NCI-H128 (cell line): ENCODE data around the gene DNAH7.

Experiments used
- DNase-seq: peaks from one replicate; lab custom pipeline; 2025; ENCODE audit not compliant: unreplicated experiment; lab: John Stamatoyannopoulos, UW

Gene DNAH7

DNA sequence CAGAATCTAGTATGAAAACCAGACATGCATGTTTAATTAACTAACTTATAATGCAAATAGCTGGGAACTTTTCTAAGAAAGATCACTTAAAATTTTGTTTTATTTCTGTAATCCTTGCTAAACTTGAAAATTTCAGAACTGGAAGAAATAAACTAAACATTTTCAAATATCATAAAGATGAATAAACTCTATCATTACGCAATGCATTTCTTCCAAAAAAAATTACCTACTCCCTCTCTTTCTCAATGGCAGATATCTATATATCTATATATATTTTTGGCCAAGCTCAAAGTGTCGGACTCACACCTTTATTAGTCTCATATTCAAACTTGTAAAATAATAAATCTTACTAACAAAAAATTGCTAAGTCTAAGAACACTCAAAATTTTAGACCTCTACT is 253.6 kb downstream of the DNAH7 start:
- DNase-seq = no peak

DNA sequence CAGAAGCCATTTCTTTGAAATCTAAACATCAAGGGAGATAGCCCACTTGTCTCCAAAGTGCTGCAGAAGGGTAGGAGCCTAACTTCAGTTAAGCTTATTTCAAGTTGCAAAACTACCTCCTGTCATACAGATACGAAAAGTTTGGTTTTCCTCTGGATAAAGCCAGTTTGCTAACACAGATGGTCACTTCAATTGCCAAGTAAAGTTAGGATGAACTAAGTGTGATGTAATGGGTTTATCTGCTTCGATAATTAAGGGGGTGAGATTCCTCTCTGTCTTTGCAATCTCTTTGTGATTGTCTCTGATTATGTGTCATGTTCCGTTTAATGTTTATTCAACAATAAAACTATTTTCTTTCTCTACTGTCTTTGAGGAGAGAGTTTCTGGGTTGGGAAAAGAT is 255.2 kb downstream of the DNAH7 start:
- DNase-seq = no peak

DNA sequence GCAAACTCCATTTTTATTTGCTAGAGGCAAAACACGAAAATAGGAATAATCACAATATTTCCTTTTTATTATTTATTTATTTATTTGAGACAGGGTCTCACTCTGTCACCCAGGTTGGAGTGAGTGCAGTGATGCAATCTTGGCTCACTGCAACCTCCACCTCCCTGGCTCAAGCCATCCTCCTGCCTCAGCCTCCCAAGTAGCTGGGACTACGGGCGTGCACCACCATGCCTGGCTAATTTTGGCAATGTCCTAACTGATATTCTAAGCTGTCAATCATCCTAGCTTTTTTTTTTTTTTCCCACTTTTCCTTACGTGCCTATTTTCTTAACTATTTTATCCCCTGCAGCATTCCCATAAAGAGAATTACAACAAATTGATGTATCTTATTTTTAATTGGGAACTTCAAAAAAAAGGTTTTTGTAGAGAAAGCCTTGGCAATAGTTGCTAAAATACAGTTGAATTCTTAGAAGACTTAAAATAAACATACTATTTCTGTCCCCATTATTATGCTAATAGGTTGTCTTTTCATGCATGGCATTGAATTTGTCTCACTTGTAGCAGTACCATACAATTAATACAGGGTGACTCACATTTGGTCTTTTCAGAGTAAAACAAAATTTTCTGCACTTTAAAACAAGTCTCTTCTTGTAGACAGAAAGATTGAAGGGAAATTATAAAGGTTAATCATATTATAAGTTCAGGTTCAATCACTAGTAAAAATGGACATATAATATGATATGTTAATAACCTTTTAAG is 258.1 kb downstream of the DNAH7 start:
- DNase-seq = no peak

DNA sequence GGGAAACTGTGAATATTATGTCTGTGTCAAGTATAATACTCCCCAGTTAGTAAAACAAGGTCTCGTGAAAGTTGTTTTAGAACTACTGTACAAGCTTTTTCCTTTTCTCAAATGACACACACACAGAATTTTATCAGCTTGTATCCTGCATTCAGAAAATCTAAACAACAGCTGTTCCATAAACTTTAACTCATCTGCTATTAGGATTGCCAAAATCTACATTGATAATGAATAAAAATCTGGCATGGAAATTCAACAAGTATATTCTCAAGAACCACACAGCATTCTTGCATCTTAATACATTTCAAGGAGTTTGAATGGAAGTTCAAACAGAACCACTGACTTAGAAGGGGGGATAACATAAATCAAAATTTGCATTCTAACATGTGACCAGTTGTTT is 260.4 kb downstream of the DNAH7 start:
- no peak for DNase-seq

DNA sequence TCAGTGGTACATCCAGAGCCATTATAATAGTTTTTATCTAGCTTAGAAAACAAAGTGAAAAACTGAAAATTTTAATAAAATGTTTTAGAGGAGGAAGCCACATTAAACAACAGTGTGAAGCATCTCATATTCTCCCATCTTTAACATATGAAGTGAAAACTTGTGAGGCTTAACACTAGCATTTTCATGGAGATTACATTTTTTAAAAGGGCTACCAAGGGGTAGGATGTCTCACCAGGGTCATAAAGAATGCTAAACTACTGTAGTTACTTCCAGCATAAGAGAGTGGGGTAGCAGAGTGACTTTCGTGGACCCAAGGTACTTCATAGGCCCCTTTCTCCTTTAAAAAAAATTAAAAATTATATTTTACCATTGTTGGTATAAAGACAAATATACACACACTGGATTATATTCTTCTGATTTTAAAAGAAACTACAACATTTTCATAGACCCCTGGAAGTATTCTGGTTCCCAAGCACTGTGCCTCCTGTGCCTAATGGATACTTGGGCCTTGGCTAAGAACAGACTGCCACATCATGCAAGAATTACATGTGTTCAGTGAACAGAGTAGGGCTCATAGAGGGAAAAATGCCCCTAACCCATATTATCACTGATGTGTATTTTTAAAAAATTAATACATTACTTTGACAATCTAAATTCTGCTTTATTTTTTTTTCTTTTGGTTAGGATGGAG is 263.2 kb downstream of the DNAH7 start:
- DNase-seq = no peak

DNA sequence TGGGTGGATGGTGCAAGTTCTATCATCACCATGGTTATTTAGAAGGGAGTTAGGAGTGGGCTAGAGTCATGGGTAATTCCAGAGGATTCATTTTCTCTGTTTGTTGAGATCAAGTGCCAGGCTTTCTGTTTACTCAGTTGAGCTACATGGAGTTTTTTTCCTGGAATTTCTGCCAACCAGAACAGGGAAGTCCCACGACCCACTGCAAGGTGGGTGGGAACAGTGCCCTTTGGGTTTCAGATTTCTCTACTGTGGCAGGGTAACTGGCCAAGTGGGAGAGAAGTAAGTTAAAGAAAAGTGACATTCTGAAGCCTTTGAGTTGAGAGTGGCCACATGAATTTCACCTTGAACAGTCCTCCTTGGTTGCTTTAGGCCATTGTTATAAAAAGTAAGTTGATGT is 272.8 kb downstream of the DNAH7 start:
- no peak for DNase-seq

DNA sequence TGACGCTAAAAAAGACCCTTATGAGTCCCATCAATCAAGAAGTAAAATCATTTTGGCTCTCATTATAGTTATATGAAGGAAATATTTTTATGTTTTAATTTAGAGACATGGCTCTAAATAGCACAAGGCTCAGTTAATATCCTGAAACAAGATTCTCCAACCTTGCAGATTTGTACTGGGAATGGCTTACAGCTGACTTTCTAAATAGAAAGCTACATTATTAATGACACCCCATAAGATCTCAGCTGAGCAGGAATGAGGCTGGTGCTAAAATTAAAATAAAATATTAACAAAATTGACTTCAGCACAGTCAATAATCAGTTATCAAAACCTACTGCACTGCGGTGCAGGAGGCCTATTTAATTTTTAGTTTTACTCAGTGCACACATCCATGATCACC is 274.8 kb downstream of the DNAH7 start:
- no peak for DNase-seq

DNA sequence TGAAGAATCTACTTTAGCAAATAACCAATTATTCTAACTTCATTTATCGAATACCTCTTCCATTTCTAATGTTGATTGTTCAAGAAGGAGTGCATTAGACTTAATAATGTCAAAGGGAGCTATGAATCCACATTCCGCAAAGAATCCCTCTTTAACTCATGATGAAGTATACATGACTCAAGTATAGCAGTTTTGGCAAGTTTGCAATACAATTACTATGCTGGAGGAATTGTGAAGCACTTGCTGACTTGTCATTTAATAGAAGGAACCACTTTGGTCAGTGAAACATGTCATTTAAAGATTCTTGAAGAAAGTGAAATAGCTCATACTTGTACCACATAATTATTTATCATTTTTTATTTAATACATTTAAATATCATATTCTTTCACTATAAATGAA is 286.5 kb downstream of the DNAH7 start:
- no peak for DNase-seq

DNA sequence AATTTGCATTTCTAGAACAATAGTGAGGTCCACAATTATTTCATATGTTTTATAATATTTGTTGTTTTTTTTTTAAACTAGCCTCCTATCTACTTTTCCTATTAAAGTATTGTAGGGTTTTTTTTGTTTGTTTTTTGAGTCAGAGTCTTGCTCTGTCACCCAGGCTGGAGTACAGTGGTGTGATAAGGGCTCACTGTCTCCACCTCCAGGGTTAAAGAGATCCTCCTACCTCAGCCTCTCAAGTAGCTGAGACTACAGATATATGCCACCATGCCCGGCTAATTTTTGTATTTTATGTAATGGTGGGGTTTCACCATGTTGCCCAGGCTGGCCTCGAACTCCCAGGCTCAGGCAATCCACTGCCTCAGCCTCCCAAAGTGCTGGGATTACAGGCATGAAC is 289.1 kb downstream of the DNAH7 start:
- no peak for DNase-seq

DNA sequence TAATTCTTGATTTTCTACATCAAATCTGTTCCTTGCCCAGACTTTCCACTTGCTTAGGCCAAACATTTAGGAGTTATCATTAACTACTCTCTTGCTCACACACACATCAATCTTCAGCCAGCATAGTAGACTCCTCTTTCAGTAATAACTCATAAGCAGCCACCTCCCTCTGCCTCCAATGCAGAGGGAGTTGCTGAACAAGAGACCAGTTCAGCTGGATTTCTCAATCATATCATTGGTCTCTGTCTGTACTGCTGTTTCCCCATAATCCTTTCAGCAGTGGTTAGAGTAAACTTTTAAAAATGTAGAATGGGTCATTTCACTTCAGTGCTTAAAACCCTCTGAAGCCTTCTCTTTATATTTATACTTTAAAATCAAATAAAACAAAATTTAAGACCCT is 298.7 kb downstream of the DNAH7 start:
- no peak for DNase-seq

DNA sequence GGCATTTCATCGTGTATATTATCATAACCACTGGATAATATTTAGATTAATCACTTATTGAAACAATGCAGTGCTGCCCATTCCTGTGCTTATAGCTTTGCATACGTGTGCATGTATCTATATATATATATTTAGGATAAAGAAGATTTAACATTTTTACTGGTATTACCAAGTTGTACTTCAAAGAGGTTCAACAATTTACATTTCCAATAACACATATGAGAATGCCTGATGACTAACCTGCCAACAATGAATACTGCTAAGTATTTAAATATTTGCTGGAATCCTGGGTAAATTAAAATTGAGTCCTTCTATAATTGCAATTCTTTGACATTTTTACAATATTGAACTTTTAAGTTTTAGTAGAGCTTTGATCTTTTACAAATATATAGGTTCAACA is 300.2 kb downstream of the DNAH7 start:
- no peak for DNase-seq

DNA sequence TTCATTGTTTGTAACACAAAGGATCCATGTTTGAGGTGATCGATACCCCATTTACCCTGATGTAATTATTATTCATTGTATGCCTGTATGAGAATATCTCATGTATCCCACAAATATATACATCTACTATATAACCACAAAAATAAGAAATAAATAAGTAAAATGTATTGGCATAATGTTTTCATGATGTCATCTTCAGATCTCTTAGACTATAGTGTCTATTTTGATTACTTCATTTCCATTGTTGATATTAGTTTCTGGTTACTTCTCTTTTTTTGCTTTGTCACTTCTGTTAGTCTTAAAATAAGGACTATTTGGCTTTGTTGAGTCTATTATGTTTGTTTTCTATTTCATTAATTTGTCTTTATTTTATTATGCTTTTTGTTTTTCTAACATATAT is 301.9 kb downstream of the DNAH7 start:
- DNase-seq = no peak

DNA sequence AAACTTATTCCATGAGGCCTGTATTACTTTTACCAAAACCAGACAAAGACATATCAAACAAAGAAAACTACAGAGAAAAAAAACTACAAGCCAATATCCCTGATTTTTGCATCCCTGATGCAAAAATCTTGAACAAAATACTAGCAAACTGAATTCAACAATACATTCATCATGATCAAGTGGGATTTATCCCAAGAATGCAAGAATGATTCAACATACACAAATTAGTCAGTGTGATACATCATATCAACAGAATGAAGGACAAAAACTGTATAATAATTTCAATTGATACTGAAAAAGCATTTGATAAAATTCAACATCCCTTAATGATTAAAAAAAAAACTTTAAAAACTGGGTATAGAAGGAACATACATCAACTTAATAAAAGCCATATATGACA is 304.8 kb downstream of the DNAH7 start:
- DNase-seq = no peak

DNA sequence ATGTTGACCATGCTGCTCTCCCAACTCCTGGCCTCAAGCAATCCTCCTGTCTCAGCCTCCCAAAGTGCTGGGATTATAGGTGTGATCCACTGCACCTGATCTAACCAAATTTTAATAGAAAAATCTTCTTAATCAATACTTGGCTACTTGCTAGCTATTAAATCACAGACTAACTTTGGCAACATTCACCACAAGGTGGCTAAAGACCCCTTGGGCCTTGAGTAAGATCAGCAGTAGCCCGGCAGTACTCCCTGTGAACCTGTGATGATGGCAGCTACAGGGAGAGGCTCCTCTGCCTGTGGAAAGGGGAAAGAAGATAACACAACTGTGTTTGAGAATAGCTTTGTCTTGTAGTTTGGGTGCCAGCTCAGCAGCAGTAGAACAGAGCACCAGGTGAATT is 308.8 kb downstream of the DNAH7 start:
- no peak for DNase-seq

DNA sequence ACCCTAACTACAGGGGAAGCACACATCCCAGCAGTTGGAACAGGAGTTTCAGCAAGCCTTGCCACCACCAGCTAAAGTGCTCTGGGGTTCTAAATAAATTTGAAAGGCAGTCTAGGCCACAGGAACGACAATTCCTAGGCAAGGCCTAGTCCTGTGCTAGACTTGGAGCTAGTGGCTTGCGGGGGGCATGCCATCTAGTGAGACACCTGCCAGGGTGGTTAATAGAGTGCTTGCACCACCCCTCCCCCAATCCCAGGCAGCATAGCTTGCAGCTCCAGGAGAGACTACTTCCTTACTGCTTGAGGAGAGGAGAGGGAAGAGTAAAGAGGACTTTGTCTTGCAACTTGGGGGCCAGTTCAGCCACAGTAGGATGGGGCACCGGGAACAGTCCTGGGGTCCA is 309.8 kb downstream of the DNAH7 start:
- no peak for DNase-seq

DNA sequence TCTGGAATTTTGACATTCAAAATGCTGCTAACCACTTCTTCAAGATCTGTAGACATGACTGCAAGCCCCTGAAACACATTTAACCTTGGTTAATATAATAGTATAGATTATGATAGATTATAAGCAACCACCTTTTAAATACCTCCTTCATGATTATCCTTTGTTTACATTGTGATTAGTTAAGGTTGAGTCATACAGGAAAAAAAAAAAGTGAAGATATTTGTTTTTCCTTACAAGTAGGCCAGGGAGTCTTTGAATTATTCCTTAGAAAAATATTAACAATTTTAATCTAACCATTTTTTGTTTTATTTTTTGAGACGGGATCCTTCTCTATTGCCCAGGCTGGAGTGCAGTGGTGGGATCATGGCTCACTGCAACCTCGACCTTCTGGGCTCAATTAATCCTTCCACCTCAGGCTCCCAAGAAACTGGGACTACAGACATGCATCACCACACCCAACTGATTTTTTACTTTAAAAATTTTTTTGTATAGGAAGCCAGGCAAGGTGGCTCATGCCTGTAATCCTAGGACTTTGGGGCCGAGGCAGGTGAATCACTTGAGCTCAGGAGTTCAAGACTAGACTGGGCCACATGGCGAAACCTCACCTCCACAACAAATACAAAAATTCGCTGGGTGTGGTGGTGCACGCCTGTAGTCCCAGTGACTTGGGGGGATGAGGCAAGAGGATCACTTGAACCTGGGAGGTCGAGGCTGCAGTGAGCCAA is 312.3 kb downstream of the DNAH7 start:
- no peak for DNase-seq

DNA sequence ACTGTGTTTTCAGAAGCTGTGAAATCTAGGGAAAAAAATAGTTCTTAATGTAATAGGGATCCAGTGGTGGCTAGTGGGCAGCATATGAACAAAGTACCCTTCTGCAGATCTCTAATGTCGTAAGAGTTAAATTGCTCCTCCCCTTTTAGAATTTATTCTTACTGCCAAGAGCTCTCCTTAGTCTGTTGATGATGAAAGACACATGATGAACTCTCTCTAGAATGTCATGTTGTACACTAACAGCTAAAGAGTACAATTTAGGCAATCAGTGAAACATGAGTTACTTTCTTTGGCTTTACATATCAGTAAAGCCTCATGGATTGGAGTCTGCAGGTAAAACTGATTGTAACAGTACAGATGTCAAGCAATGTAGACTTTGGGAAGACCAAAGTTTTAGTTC is 327.4 kb downstream of the DNAH7 start:
- DNase-seq = no peak

DNA sequence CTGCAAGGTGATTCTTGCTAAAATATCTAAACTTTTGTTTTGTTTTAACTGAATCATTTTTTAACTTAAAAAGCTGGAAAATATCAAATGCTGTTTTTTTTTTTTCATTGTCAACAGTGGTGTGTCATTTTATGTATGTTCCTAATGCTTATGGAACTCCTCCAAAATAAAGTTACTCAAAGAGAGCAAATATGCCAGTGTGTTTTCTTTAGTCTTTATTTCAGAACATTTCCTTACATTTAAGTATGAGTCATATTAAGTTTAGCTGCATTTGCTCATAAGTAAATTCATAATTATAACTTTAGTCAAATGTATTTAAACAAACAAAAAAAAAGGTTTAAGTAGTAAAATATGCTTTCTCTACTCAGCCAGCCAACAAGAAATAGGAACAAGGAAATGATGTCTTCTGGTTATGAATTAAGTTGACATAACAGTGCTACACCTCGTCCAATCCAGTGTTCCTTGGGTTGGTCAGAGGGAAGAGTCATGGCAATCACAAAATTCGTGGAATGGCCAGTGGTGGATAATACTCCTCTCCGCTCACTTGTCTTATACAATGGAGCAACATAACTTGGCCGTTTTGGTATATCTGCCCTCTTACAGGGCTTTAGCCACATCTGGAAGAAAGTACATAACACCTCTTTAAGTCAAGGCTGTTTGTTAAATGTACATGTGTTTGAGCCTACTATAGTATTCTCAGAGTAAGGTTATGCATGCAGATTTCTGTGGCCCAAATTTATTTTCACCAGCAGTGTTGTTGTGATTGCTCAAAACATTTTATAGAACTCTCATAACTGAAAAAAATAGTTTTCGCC is 330.9 kb downstream of the DNAH7 start:
- no peak for DNase-seq

DNA sequence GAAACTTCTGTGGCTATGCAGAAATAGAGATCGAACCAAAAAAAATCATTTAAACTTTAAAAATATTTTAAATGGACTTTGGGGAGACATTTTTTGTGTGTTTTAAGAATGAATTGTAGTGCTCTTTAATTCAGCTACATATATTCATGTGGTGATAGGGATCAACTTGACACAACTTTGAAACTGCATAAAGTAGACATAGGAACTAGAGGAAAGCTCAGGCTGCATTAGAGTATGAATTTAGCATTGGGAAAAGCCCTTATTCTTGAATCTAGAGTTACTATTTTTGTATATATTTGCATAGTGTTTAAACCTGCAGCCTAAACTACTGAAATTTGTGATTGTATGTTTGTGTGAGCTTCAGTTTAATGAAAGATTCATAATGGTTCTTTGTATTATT is 333.3 kb downstream of the DNAH7 start:
- no peak for DNase-seq

DNA sequence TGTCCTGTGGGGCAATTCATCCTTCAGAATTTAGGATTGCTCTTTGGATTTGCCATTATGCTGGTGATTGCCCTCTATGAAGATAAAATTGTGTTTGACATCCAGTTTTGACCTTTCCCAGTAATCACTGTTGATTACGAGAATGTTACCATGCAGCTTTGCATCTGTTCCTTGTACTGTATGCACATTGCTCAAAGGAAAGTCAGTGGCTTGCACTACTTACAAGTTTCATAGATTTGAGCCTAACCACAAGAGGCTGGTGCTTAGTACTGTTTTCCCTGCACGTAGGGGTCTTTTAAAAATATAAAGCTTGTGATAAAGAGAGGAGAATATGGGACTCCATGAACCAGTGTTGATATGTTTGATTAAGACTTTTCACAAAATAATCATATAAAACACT is 333.7 kb downstream of the DNAH7 start:
- DNase-seq = no peak

DNA sequence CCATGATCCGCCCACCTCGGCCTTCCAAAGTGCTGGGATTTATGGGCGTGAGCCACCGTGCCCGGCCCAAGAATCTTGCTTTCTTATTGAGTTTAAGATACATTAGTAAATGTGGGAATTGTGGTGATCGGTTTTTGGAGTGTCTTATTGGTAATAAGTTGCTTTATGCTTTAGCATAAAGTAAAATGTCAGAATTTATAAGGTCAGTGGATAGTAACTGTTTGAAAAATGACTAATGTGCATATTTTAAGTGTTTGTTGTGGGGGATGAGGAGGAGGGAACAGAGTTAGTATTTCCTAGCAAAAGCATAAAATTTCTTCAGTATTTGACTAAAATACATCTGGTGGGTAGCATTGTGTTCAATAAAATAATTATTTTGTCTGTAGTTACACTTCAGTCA is 334.2 kb downstream of the DNAH7 start:
- DNase-seq = no peak
